Stimulated activated CD4-positive, alpha-beta T cell treated with anti-CD3 and anti-CD28 coated beads, Interleukin-1b, Interleukin-23, amount 100 ng/mL, for 24 hours (primary cell): ENCODE results near the gene INSYN1.

Source experiments
- DNase-seq, 4 experiments: peaks; one replicate each; pipeline ENCODE4 v3.0.0-alpha.2; 2020; ENCODE audit warnings: low read depth in 4 of 4, low spot score in 1 of 4

INSYN1 gene

DNA sequence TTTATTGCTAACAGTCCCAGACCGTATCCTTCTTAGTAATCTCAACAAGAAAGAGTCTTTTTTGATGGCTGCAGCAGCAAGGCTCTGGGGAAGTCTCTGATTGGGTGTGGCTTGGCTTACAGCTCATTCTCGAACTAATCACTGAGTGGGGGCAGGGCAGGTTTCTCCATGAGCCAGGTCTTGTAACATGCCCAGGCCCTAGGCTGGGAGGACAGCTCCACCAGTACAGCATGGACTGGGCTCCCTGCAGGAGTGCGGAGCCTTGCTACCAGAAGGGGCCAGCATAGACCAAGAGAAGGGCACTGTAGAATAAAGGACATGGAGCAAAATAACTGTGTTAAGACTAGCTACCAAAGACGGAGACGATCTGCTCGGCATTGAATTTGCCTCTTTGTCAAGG lies 61.8 kb downstream of the INSYN1 start:
- DNase-seq = no peak

DNA sequence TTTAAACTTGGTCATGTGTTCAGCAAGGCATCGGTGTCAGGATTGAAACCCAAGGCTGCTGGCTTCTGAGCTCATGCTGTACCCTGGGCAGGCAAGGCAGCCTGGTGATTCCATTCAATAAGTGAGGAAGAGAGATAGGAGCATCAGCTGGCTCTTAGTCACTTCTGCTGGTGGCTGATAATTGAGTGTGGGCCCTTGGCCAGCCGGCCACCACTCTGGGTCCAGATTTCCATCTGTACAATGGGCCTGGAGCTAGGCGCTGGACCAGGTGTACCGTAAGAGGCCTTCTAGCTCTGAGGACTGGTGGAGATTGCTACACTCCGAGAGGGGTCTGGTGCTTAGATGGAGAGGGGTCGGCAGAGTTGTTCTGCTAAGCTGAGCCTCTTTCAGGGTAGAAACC lies 64.7 kb downstream of the INSYN1 start:
- DNase-seq = no peak

DNA sequence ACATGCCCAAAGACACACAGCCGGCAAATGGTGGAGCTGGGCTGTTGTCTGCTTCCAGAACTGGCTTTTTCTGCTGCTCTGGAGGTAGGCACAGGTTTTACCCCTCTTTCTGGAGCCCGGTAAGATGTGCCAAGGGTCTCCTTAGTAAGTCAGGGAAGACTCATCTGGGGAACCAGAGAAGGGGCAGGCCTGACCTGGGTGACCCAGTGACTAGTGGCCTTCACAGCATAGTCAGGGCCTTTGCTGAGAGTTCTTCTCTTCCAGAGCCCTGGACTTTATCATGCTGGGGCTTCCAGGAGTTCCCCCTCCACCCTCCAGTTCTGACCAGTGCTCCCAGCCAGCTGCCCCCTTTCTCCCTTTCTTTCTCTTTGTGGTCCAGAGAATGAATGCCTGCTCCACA lies 65.8 kb downstream of the INSYN1 start:
- no peak for DNase-seq

DNA sequence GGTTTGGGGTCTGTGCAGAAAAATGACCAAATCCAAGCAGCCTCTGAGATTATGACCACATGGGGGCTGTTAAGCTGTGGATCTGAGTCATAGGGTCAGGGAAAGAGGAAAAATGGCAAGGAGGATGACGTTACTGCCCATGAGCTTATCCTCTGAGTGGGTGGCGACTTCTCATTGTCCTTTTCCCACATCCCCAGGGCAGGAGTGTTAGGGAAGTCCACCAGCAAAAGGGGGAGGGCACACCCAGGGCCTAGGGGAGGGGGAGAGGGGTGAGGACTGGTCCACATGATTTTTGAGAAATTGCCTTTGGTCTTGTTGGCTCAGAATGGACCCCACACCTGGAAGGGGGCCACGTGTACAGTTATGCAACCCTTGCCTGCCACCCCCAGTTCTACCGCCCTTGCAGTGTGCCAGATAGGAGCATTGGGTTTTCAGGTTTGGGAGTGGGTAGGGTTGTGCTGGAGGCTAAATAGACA lies 66.3 kb downstream of the INSYN1 start:
- DNase-seq = no peak

DNA sequence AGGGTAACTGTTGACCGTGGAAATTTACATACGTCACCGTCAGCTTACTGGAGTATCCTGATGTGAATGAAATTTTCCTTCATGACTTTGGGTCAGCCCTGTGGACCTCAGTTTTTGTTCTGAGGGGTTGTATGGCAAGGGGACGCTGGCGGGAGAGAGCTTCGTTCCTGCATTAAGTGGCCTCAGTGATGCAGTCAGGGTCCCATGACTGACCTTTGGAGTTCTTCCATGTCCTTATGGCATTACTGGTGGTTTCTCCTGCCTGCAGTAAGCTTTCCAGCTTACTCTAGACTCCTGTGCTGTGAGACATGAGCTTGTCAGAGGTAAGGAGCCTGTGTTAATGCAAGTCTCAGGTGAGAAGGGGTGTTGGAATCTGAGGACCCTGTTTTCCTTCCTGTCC lies 67.2 kb downstream of the INSYN1 start:
- DNase-seq = no peak
